Testis (tissue), 3 donors: Measurements from ENCODE around the gene MYH9. TPM values are rescaled to one million over a fixed set of nuclear protein-coding genes. Genes with fewer than 3 reads are reported as not detected.

Experiments used
- DNase-seq: peaks from one replicate; pipeline ENCODE4 v3.0.0-alpha.2; 2019
- H3K27ac ChIP-seq, 2 donors: fragments of 200-600 bp; sonication (generic); one replicate each; pipeline ENCODE4 v1.5.1; 2019
- H3K27me3 ChIP-seq: fragments of 200-600 bp; sonication (generic); one replicate; pipeline ENCODE4 v1.5.1; 2019
- H3K36me3 ChIP-seq: fragments of 200-600 bp; sonication (generic); one replicate; pipeline ENCODE4 v1.5.1; 2017; ENCODE audit warnings: low read depth; ENCODE audit errors: missing control alignments
- H3K4me1 ChIP-seq: fragments of 200-600 bp; sonication (generic); one replicate; pipeline ENCODE4 v1.5.1; 2019
- H3K4me3 ChIP-seq, 2 donors: fragments of 200-600 bp; sonication (generic); one replicate each; pipeline ENCODE4 v1.5.1; 2017 to 2019
- H3K9me3 ChIP-seq: fragments of 200-600 bp; sonication (generic); one replicate; pipeline ENCODE4 v1.5.1; 2017
- CTCF ChIP-seq, 3 experiments: fragments of 450-650 bp in 2 of 3; fragments of 200-600 bp in 1 of 3; sonication (generic) in 1 of 3; IDR thresholded peaks; one replicate each; pipeline ENCODE4 v1.5.1; 2016 to 2019; ENCODE audit warnings: antibody characterized with exemption in 3 of 3, mild to moderate bottlenecking in 2 of 3, moderate library complexity in 1 of 3
- POLR2A ChIP-seq: fragments of 450-650 bp; IDR thresholded peaks from one replicate; pipeline ENCODE4 v1.6.1; 2017; ENCODE audit warnings: antibody characterized with exemption, mild to moderate bottlenecking, moderate library complexity
- WGBS, 2 donors: methylation state at CpG; one replicate each; pipeline ENCODE4 v1.1.5; 2018; 5-methylcytosine and 5-hydroxymethylcytosine counted together
- intact Hi-C: fragments of 100-400 bp; cut with DNase I; formaldehyde crosslinking; loops from one replicate; pipeline ENCODE4 v1.15.1; 2023; ENCODE audit warnings: low total_unique reads
- polyA plus RNA-seq: library from polyadenylated mRNA; stranded (reverse); fragments of 350-450 nt; fragmentation: Illumina TruSeq; extraction: RNeasy Lipid Tissue Mini Kit (QIAGEN cat#74804); gene quantifications from one replicate; pipeline ENCODE4 v1.2.3, GENCODE V29; 2014; ENCODE audit warnings: low read depth, low replicate concordance; ENCODE audit not compliant: insufficient read depth
- total RNA-seq, 2 donors: library from RNA; depleted of rRNA; stranded (reverse); fragments of >200 nt; gene quantifications; one replicate each; pipeline ENCODE4 v1.2.3, GENCODE V29; 2016

The MYH9 gene
- total and polyA plus RNA-seq, 3 donors from 2014 or later, result 129 to 146 (median 141) TPM

- Histone ChIP-seq H3K9me3 (no peaks in the 10 kb centered on the region), H3K27me3 (no peaks in the 10 kb centered on the region), H3K4me3 (no peak overlapping the region), H3K4me1 (peaks cover 21% of the 10 kb centered on the region), H3K36me3 (no peaks in the 10 kb centered on the region), H3K27ac (peak overlapping the region in 1 of 2 donors; percentile 24)
- TF ChIP-seq CTCF (IDR thresholded peaks at IDR 0.05), result no peak
- intact Hi-C loops, result loop anchor here (10.0 kb wide), 1 partner anchor 89 kb away; no protein-coding TSS in a partner anchor
- no peak for DNase-seq
- 93 to 96% methylated on average over 8 to 21 of the region's 24 CpGs for WGBS, 2 donors
Observed at GRCh38 chr22:36284171-36284571, 103.6 kb downstream of the MYH9 start.

- Histone ChIP-seq H3K9me3 (no peaks in the 10 kb centered on the region), H3K4me1 (peaks cover 24% of the 10 kb centered on the region), H3K36me3 (no peaks in the 10 kb centered on the region), H3K27ac (no peak overlapping the region), H3K4me3 (no peak overlapping the region), H3K27me3 (no peaks in the 10 kb centered on the region)
- peak; percentile 40 for DNase-seq
- intact Hi-C loops, result loop anchor here (10.0 kb wide), 1 partner anchor 88 kb away; no protein-coding TSS in a partner anchor
- TF ChIP-seq CTCF (IDR thresholded peaks at IDR 0.05) (no peak), POLR2A (no peak)
- 79 to 83% methylated on average over 18 to 24 of the region's 24 CpGs for whole genome bisulfite sequencing, 2 donors
Observed at GRCh38 chr22:36282328-36282831, 105.4 kb downstream of the MYH9 start.

GRCh38 chr22:36281781-36282327, 105.9 kb downstream of the MYH9 start:
- no peak for TF ChIP-seq POLR2A
- TF ChIP-seq CTCF (IDR thresholded peaks at IDR 0.05), result no peak
- Histone ChIP-seq H3K4me3 (no peak overlapping the region), H3K27me3 (no peaks in the 10 kb centered on the region), H3K4me1 (peaks cover 24% of the 10 kb centered on the region), H3K27ac (no peak overlapping the region), H3K9me3 (no peaks in the 10 kb centered on the region), H3K36me3 (no peaks in the 10 kb centered on the region)
- WGBS, 2 donors, result 64 to 74% methylated on average over 14 of the region's 14 CpGs
- intact Hi-C loops, result loop anchor here (10.0 kb wide), 1 partner anchor 87 kb away; no protein-coding TSS in a partner anchor
- DNase-seq, result no peak

DNA sequence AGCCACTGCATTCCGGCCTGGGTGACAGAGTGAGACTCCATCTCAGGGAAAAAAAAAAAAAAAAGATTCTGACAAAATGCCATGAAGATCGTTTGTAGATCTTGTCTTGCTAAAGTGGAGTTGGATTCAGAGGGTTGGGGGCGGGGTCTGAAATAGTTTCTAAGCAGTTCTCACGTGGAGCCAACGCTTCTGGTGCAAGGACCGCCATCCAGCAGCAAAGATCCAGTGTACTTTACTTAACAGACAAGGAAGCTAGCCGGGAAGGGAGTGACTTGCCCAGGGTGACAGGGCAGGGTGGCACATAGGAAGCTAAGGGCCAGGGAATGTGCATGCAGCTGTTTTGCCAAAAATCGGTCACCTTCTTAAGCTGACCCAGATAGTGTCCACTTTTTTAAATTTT, 107.4 kb downstream of the MYH9 start:
- Histone ChIP-seq H3K9me3 (no peaks in the 10 kb centered on the region), H3K27me3 (no peaks in the 10 kb centered on the region), H3K27ac (no peak overlapping the region), H3K4me3 (no peak overlapping the region), H3K36me3 (no peaks in the 10 kb centered on the region), H3K4me1 (peaks cover 10% of the 10 kb centered on the region)
- no peak for TF ChIP-seq CTCF (IDR thresholded peaks at IDR 0.05)
- TF ChIP-seq POLR2A, result no peak
- 75 to 83% methylated on average over 8 of the region's 8 CpGs for WGBS, 2 donors
- DNase-seq, result no peak
- intact Hi-C loops, result loop anchor here (10.0 kb wide), 1 partner anchor 86 kb away; no protein-coding TSS in a partner anchor

- WGBS, 2 donors, result 69 to 77% methylated on average over 8 of the region's 8 CpGs
- intact Hi-C loops, result no loop called here
Observed at GRCh38 chr22:36279219-36279666, 108.5 kb downstream of the MYH9 start.

More at GRCh38 chr22:36279219-36279666, 108.5 kb downstream of the MYH9 start:
- DNase-seq, result no peak
- Histone ChIP-seq H3K27me3 (no peaks in the 10 kb centered on the region), H3K27ac (no peak overlapping the region), H3K4me3 (no peak overlapping the region), H3K9me3 (no peaks in the 10 kb centered on the region), H3K36me3 (no peaks in the 10 kb centered on the region), H3K4me1 (peaks cover 3% of the 10 kb centered on the region)
- TF ChIP-seq POLR2A (no peak), CTCF (IDR thresholded peaks at IDR 0.05) (no peak)
